Esophagus squamous epithelium (tissue), 4 donors: Measurements from ENCODE around the gene CDK17.

Experiments used
- POLR2A ChIP-seq, 4 donors: fragments of 450-650 bp; IDR thresholded peaks; one replicate each; pipeline ENCODE4 v1.6.1; 2017; ENCODE audit warnings: antibody characterized with exemption in 4 of 4, mild to moderate bottlenecking in 4 of 4, moderate library complexity in 3 of 4
- TF ChIP-seq, protein P1 (sequence below), 6 experiments: fragments of 450-650 bp in 4 of 6; fragments of 200-600 bp in 2 of 6; sonication (generic) in 2 of 6; IDR thresholded peaks; one replicate each; pipeline ENCODE4 v1.5.1; 2016 to 2019; ENCODE audit warnings: antibody characterized with exemption in 6 of 6, mild to moderate bottlenecking in 4 of 6, moderate library complexity in 4 of 6

DNA sequence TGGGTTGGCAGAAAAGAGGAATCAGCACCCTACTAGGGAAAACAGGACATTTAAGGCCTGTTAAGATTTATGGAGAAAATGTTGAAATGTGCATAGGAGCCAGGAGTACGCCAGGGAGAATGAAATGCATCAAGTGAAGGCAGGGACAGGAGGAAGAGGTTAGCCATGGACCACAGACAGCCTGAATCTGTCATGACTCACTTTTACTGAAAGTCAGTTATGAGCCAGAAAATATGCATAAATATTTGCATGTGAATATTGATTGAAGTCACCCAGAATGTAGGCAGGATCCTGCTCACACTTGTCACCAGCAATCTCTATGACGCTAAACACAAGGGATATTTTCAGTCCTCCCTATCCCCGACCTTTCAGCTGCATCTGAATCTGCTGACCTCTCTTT lies 25.1 kb upstream of the CDK17 start:
- TF ChIP-seq, protein P1, sequence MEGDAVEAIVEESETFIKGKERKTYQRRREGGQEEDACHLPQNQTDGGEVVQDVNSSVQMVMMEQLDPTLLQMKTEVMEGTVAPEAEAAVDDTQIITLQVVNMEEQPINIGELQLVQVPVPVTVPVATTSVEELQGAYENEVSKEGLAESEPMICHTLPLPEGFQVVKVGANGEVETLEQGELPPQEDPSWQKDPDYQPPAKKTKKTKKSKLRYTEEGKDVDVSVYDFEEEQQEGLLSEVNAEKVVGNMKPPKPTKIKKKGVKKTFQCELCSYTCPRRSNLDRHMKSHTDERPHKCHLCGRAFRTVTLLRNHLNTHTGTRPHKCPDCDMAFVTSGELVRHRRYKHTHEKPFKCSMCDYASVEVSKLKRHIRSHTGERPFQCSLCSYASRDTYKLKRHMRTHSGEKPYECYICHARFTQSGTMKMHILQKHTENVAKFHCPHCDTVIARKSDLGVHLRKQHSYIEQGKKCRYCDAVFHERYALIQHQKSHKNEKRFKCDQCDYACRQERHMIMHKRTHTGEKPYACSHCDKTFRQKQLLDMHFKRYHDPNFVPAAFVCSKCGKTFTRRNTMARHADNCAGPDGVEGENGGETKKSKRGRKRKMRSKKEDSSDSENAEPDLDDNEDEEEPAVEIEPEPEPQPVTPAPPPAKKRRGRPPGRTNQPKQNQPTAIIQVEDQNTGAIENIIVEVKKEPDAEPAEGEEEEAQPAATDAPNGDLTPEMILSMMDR (IDR thresholded peaks at IDR 0.05) = no peak
- TF ChIP-seq POLR2A (IDR thresholded peaks at IDR 0.05) = no peak
